ENCODE measurements around the gene MTOR. TPM values are rescaled to one million over a fixed set of nuclear protein-coding genes. Genes with fewer than 3 reads are reported as not detected.
"Not testable (repeated sequence)": the region's sequence is repeated elsewhere in the genome, so short reads cannot be mapped to it uniquely, and the experiment has no call there.

MTOR gene
- total and polyA plus RNA-seq, 9 donors: 23.5 to 33.3 (median 26.1) TPM

DNA sequence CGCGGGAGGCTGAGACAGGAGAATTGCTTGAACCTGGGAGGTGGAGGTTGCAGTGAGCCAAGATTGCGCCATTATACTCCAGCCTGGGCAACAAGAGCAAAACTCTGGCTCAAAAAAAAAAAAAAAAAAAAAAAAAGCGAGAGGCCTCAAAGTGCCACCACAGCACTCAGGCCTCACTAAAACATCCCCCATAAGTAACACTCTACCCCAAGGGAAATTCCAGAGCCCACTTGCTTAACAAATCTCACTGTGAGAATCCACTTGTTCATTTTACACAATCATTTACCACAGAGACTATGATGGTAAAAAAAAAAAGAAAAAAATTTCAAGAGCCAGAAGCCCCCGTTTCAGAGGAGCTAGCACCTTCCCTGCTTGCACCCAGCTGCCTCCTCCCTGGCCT, 136.4 kb downstream of the MTOR start:
- Histone ChIP-seq H3K36me3 (ENCODE audit: control insufficient read depth, insufficient read depth, low read length) (peaks cover 81% of the 10 kb centered on the region), H3K9me3 (replicated peaks; ENCODE audit: control insufficient read depth, low read depth, low read length) (no peaks in the 10 kb centered on the region), H3K27me3 (ENCODE audit: control insufficient read depth, insufficient read depth, low read length) (no peaks in the 10 kb centered on the region), H3K27ac (ENCODE audit: low read length) (no peak overlapping the region), H3K4me1 (ENCODE audit: control insufficient read depth, insufficient read depth, low read length) (no peaks in the 10 kb centered on the region), H3K4me3 (ENCODE audit: low read length) (no peak overlapping the region)
- no peak for DNase-seq
- WGBS (ENCODE audit: insufficient coverage): no CpG with 5 or more reads among the region's 5 CpGs

GRCh38 chr1:11124965-11125364, 137.4 kb downstream of the MTOR start:
- DNase-seq: no peak
- peaks cover 71% of the 10 kb centered on the region for H3K36me3 ChIP-seq (ENCODE audit: control insufficient read depth, insufficient read depth, low read length)
- H3K27me3 ChIP-seq (ENCODE audit: control insufficient read depth, insufficient read depth, low read length): no peaks in the 10 kb centered on the region
- no peak overlapping the region for H3K27ac ChIP-seq (ENCODE audit: low read length)
- H3K4me3 ChIP-seq (ENCODE audit: low read length): no peak overlapping the region
- no peaks in the 10 kb centered on the region for H3K9me3 ChIP-seq (replicated peaks; ENCODE audit: control insufficient read depth, low read depth, low read length)
- WGBS (ENCODE audit: insufficient coverage): no CpG with 5 or more reads among the region's 3 CpGs
- no peaks in the 10 kb centered on the region for H3K4me1 ChIP-seq (ENCODE audit: control insufficient read depth, insufficient read depth, low read length)

DNA sequence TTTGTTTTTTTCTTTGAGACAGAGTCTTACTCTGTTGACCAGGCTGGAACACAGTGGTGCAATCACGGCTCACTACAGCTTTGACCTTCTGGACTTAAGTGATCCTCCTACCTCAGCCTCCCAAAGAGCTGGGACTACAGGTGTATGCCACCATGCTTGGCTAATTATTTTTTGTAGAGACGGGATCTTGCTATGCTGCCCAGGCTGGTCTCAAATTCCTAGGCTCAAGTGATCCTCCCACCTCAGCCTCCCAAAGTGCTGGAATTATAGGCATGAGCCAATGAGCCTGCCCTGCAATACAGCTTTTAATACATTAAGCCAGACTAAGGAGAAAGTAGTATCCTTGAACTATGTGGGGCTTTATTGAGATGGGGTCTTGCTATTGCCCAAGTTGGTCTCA, 146.0 kb downstream of the MTOR start:
- Histone ChIP-seq H3K9me3 (replicated peaks; ENCODE audit: control insufficient read depth, low read depth, low read length) (no peaks in the 10 kb centered on the region), H3K27me3 (ENCODE audit: control insufficient read depth, insufficient read depth, low read length) (no peaks in the 10 kb centered on the region)

DNA sequence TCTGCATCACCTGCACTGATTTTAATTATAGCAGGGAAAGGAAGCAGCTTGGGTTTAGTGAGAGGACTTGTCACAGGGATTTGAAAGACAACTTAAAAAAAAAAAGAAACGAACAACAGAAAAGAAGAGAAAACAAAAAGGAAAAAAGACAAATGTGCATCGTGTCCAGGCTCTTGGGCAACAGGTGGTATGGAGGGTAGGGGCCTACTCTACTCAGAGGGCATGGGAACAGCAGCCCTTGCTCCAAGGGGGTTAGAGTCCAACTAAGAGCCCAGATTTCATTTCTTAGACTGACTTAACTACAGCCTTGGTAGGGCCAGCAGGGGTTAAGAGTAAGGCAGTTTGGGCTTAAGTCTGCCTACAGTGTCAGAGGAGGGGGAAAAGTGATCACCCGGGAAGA, 147.4 kb downstream of the MTOR start:
- 87% methylated on average over 3 of the region's 3 CpGs for WGBS (ENCODE audit: insufficient coverage)
- no peak for DNase-seq

More for the DNA sequence above, 146.0 kb downstream of the MTOR start:
- Histone ChIP-seq H3K4me3 (ENCODE audit: low read length) (no peak overlapping the region), H3K36me3 (ENCODE audit: control insufficient read depth, insufficient read depth, low read length) (peaks cover 44% of the 10 kb centered on the region), H3K27ac (ENCODE audit: low read length) (no peak overlapping the region), H3K4me1 (ENCODE audit: control insufficient read depth, insufficient read depth, low read length) (no peaks in the 10 kb centered on the region)
- WGBS (ENCODE audit: insufficient coverage): 100% methylated on average over 2 of the region's 2 CpGs
- no peak for DNase-seq

GRCh38 chr1:11109047-11109760, 153.1 kb downstream of the MTOR start:
- H3K27ac ChIP-seq (ENCODE audit: low read length): no peak overlapping the region
- DNase-seq: no peak
- 93% methylated on average over 3 of the region's 7 CpGs for WGBS (ENCODE audit: insufficient coverage)
- no peaks in the 10 kb centered on the region for H3K9me3 ChIP-seq (replicated peaks; ENCODE audit: control insufficient read depth, low read depth, low read length)
- no peaks in the 10 kb centered on the region for H3K4me1 ChIP-seq (ENCODE audit: control insufficient read depth, insufficient read depth, low read length)
- no peak overlapping the region for H3K4me3 ChIP-seq (ENCODE audit: low read length)
- H3K27me3 ChIP-seq (ENCODE audit: control insufficient read depth, insufficient read depth, low read length): no peaks in the 10 kb centered on the region
- peaks cover 60% of the 10 kb centered on the region for H3K36me3 ChIP-seq (ENCODE audit: control insufficient read depth, insufficient read depth, low read length)

More for the DNA sequence above, 147.4 kb downstream of the MTOR start:
- H3K4me1 ChIP-seq (ENCODE audit: control insufficient read depth, insufficient read depth, low read length): no peaks in the 10 kb centered on the region
- H3K27me3 ChIP-seq (ENCODE audit: control insufficient read depth, insufficient read depth, low read length): no peaks in the 10 kb centered on the region
- no peak overlapping the region for H3K4me3 ChIP-seq (ENCODE audit: low read length)
- no peaks in the 10 kb centered on the region for H3K9me3 ChIP-seq (replicated peaks; ENCODE audit: control insufficient read depth, low read depth, low read length)
- peaks cover 48% of the 10 kb centered on the region for H3K36me3 ChIP-seq (ENCODE audit: control insufficient read depth, insufficient read depth, low read length)
- no peak overlapping the region for H3K27ac ChIP-seq (ENCODE audit: low read length)

GRCh38 chr1:11107599-11107998, 154.8 kb downstream of the MTOR start:
- no peaks in the 10 kb centered on the region for H3K9me3 ChIP-seq (replicated peaks; ENCODE audit: control insufficient read depth, low read depth, low read length)
- DNase-seq: no peak
- peaks cover 51% of the 10 kb centered on the region for H3K36me3 ChIP-seq (ENCODE audit: control insufficient read depth, insufficient read depth, low read length)
- H3K4me3 ChIP-seq (ENCODE audit: low read length): no peak overlapping the region
- H3K27ac ChIP-seq (ENCODE audit: low read length): no peak overlapping the region
- H3K27me3 ChIP-seq (ENCODE audit: control insufficient read depth, insufficient read depth, low read length): no peaks in the 10 kb centered on the region
- H3K4me1 ChIP-seq (ENCODE audit: control insufficient read depth, insufficient read depth, low read length): no peaks in the 10 kb centered on the region
- 78% methylated on average over 4 of the region's 5 CpGs for WGBS (ENCODE audit: insufficient coverage)

DNA sequence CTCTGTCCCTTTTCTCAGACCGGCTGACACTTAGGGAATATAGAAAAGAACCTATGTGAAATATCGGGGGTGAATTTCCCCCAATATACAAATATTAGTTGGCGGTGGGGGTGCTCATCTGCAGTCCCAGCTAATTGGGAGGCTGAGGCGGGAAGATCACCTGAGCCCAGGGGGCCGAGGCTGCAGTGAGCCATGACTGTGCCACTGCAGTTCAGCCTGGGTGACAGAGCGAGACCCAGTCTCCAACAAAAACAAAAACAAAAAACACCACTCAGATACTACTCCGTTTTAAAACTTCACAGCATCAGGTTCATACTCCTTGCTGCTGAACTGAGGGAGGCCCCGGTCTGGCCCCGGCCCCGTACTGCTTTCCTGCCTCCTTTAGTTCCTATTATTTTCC, 156.8 kb downstream of the MTOR start:
- no peaks in the 10 kb centered on the region for H3K4me1 ChIP-seq (ENCODE audit: control insufficient read depth, insufficient read depth, low read length)
- peaks cover 38% of the 10 kb centered on the region for H3K36me3 ChIP-seq (ENCODE audit: control insufficient read depth, insufficient read depth, low read length)
- 92% methylated on average over 6 of the region's 10 CpGs for WGBS (ENCODE audit: insufficient coverage)
- H3K9me3 ChIP-seq (replicated peaks; ENCODE audit: control insufficient read depth, low read depth, low read length): no peaks in the 10 kb centered on the region
- H3K27me3 ChIP-seq (ENCODE audit: control insufficient read depth, insufficient read depth, low read length): no peaks in the 10 kb centered on the region
- no peak overlapping the region for H3K27ac ChIP-seq (ENCODE audit: low read length)
- H3K4me3 ChIP-seq (ENCODE audit: low read length): no peak overlapping the region
- DNase-seq: no peak

GRCh38 chr1:11101347-11101746, 161.0 kb downstream of the MTOR start:
- no peak overlapping the region for H3K4me3 ChIP-seq (ENCODE audit: low read length)
- no peak for DNase-seq
- no peak overlapping the region for H3K27ac ChIP-seq (ENCODE audit: low read length)
- no peaks in the 10 kb centered on the region for H3K9me3 ChIP-seq (replicated peaks; ENCODE audit: control insufficient read depth, low read depth, low read length)
- 89% methylated on average over 6 of the region's 6 CpGs for WGBS (ENCODE audit: insufficient coverage)
- H3K36me3 ChIP-seq (ENCODE audit: control insufficient read depth, insufficient read depth, low read length): peaks cover 20% of the 10 kb centered on the region
- H3K4me1 ChIP-seq (ENCODE audit: control insufficient read depth, insufficient read depth, low read length): peaks cover 7% of the 10 kb centered on the region
- no peaks in the 10 kb centered on the region for H3K27me3 ChIP-seq (ENCODE audit: control insufficient read depth, insufficient read depth, low read length)

DNA sequence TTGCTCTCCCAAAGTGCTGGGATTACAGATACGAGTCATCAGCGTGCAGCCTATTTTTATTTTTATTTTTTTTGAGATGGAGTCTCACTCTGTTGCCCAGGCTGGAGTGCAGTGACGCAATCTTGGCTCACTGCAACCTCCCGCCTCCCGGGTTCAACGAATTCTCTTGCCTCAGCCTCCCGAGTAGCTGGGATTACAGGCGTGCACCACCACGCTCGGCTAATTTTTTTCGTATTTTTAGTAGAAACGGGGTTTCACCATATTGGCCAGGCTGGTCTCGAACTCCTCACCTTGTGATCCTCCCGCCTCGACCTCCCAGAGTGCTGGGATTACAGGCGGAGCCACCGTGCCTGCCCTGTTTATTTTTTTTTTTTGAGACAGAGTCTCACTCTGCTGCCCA, 161.5 kb downstream of the MTOR start:
- H3K27ac ChIP-seq (ENCODE audit: low read length); H3K4me1 ChIP-seq (ENCODE audit: control insufficient read depth, insufficient read depth, low read length); H3K27me3 ChIP-seq (ENCODE audit: control insufficient read depth, insufficient read depth, low read length); DNase-seq; H3K4me3 ChIP-seq (ENCODE audit: low read length); H3K9me3 ChIP-seq (replicated peaks; ENCODE audit: control insufficient read depth, low read depth, low read length): not testable (repeated sequence)
- 94% methylated on average over 17 of the region's 17 CpGs for WGBS (ENCODE audit: insufficient coverage)
- H3K36me3 ChIP-seq (ENCODE audit: control insufficient read depth, insufficient read depth, low read length): peaks cover 20% of the 10 kb centered on the region

GRCh38 chr1:11100149-11100493, 162.2 kb downstream of the MTOR start:
- Histone ChIP-seq H3K4me3 (ENCODE audit: low read length) (peak overlapping the region; percentile 58), H3K9me3 (replicated peaks; ENCODE audit: control insufficient read depth, low read depth, low read length) (no peaks in the 10 kb centered on the region), H3K27me3 (ENCODE audit: control insufficient read depth, insufficient read depth, low read length) (no peaks in the 10 kb centered on the region), H3K4me1 (ENCODE audit: control insufficient read depth, insufficient read depth, low read length) (peaks cover 7% of the 10 kb centered on the region), H3K36me3 (ENCODE audit: control insufficient read depth, insufficient read depth, low read length) (peaks cover 18% of the 10 kb centered on the region), H3K27ac (ENCODE audit: low read length) (peak overlapping the region; percentile 47)
- DNase-seq: no peak
- WGBS (ENCODE audit: insufficient coverage): 61% methylated on average over 10 of the region's 13 CpGs

Data from muscle of leg (tissue), 11 donors.